ENCODE data around the gene HDGF. TPM values are rescaled to one million over a fixed set of nuclear protein-coding genes. Genes with fewer than 3 reads are reported as not detected.

Gene HDGF
- total RNA-seq, result 100 to 1,000 TPM in 1 of 2 donors, 10 to 100 TPM in 1; 93.5 to 118 TPM

- Histone ChIP-seq H3K27ac (peak within 1 kb of the TSS; percentile 85 to 94), H3K4me1 (ENCODE audit: control insufficient read depth in 1 of 2, low read depth in 2 of 2) (peaks cover 34 to 42% of the 10 kb centered on the region in 2 donors), H3K27me3 (replicated peaks; ENCODE audit: insufficient read depth) (no peaks in the 10 kb centered on the region), H3K9me3 (no peaks in the 10 kb centered on the region), H3K4me3 (peak within 1 kb of the TSS; percentile 82), H3K36me3 (no peaks in the 10 kb centered on the region)
- no peak for DNase-seq (ENCODE audit: low spot score)
- no peak for ATAC-seq (ENCODE audit: insufficient number of reproducible peaks, low FRiP score, low read depth)
- TF ChIP-seq CTCF (IDR thresholded peaks at IDR 0.05), result no peak
These were observed at the start of gene HDGF for GRCh38 chr1:156751451-156751756. HDGF (minus strand) TSS chr1:156751675; CDS start chr1:156751429, 246 bp downstream.

GRCh38 chr1:156797212-156797871 is 45.9 kb upstream of the HDGF start:
- Histone ChIP-seq H3K27me3 (replicated peaks; ENCODE audit: insufficient read depth) (no peaks in the 10 kb centered on the region), H3K36me3 (peaks cover 57% of the 10 kb centered on the region), H3K4me1 (ENCODE audit: control insufficient read depth in 1 of 2, low read depth in 2 of 2) (no peaks in the 10 kb centered on the region), H3K4me3 (no peak overlapping the region), H3K9me3 (no peaks in the 10 kb centered on the region), H3K27ac (no peak overlapping the region)
- ATAC-seq (ENCODE audit: insufficient number of reproducible peaks, low FRiP score, low read depth), result no peak
- peak; percentile 60 for TF ChIP-seq CTCF (IDR thresholded peaks at IDR 0.05)
- no peak for DNase-seq (ENCODE audit: low spot score)

GRCh38 chr1:156796340-156797097 is 45.0 kb upstream of the HDGF start:
- Histone ChIP-seq H3K9me3 (no peaks in the 10 kb centered on the region), H3K27me3 (replicated peaks; ENCODE audit: insufficient read depth) (no peaks in the 10 kb centered on the region), H3K27ac (no peak overlapping the region), H3K4me3 (no peak overlapping the region), H3K36me3 (peaks cover 64% of the 10 kb centered on the region), H3K4me1 (ENCODE audit: control insufficient read depth in 1 of 2, low read depth in 2 of 2) (no peaks in the 10 kb centered on the region)
- no peak for ATAC-seq (ENCODE audit: insufficient number of reproducible peaks, low FRiP score, low read depth)
- no peak for TF ChIP-seq CTCF (IDR thresholded peaks at IDR 0.05)
- no peak for DNase-seq (ENCODE audit: low spot score)

GRCh38 chr1:156795787-156796186 is 44.3 kb upstream of the HDGF start:
- DNase-seq (ENCODE audit: low spot score), result no peak
- no peak for TF ChIP-seq CTCF (IDR thresholded peaks at IDR 0.05)
- no peak overlapping the region for H3K27ac ChIP-seq
- no peak overlapping the region for H3K4me3 ChIP-seq
- ATAC-seq (ENCODE audit: insufficient number of reproducible peaks, low FRiP score, low read depth), result no peak
- no peaks in the 10 kb centered on the region for H3K9me3 ChIP-seq
- peaks cover 71% of the 10 kb centered on the region for H3K36me3 ChIP-seq
- no peaks in the 10 kb centered on the region for H3K4me1 ChIP-seq (ENCODE audit: control insufficient read depth in 1 of 2, low read depth in 2 of 2)
- no peaks in the 10 kb centered on the region for H3K27me3 ChIP-seq (replicated peaks; ENCODE audit: insufficient read depth)

- no peaks in the 10 kb centered on the region for H3K9me3 ChIP-seq
- DNase-seq (ENCODE audit: low spot score), result no peak
- peaks cover 71% of the 10 kb centered on the region for H3K36me3 ChIP-seq
- no peaks in the 10 kb centered on the region for H3K27me3 ChIP-seq (replicated peaks; ENCODE audit: insufficient read depth)
- no peaks in the 10 kb centered on the region for H3K4me1 ChIP-seq (ENCODE audit: control insufficient read depth in 1 of 2, low read depth in 2 of 2)
- no peak overlapping the region for H3K4me3 ChIP-seq
- H3K27ac ChIP-seq, result no peak overlapping the region
- no peak for TF ChIP-seq CTCF (IDR thresholded peaks at IDR 0.05)
- no peak for ATAC-seq (ENCODE audit: insufficient number of reproducible peaks, low FRiP score, low read depth)
These were observed 43.9 kb upstream of the HDGF start for GRCh38 chr1:156795374-156795733.
